ENCODE data around the gene TIGD7.

GRCh38 chr16:3306078-3306477 is 848 bp upstream of the TIGD7 start:
- TF ChIP-seq, protein P1, sequence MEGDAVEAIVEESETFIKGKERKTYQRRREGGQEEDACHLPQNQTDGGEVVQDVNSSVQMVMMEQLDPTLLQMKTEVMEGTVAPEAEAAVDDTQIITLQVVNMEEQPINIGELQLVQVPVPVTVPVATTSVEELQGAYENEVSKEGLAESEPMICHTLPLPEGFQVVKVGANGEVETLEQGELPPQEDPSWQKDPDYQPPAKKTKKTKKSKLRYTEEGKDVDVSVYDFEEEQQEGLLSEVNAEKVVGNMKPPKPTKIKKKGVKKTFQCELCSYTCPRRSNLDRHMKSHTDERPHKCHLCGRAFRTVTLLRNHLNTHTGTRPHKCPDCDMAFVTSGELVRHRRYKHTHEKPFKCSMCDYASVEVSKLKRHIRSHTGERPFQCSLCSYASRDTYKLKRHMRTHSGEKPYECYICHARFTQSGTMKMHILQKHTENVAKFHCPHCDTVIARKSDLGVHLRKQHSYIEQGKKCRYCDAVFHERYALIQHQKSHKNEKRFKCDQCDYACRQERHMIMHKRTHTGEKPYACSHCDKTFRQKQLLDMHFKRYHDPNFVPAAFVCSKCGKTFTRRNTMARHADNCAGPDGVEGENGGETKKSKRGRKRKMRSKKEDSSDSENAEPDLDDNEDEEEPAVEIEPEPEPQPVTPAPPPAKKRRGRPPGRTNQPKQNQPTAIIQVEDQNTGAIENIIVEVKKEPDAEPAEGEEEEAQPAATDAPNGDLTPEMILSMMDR (IDR thresholded peaks at IDR 0.05): no peak
- no peak for TF ChIP-seq POLR2A (IDR thresholded peaks at IDR 0.05)
